H1 (cell line): ENCODE results near the gene EPM2A. TPM values are rescaled to one million over a fixed set of nuclear protein-coding genes. Genes with fewer than 3 reads are reported as not detected.

Experiments used
- CTCF ChIA-PET: fragments of 300-600 bp; sonication (Branson Sonifier 250); formaldehyde crosslinking; loops from one replicate; lab custom pipeline; 2021; ENCODE audit not compliant: partially characterized antibody; lab: Charles Lee
- POLR2A ChIA-PET: fragments of 300-600 bp; sonication (Branson Sonifier 250); formaldehyde crosslinking; loops from one replicate; lab custom pipeline; 2021; ENCODE audit warnings: inconsistent platforms; ENCODE audit not compliant: partially characterized antibody; lab: Charles Lee
- DNase-seq, 2 experiments: peaks; one replicate each; pipeline versions ENCODE4 v3.0.0 to v3.0.0-alpha.2; 2010 to 2022; ENCODE audit warnings: low spot score in 2 of 2, low read depth in 1 of 2, mixed read lengths in 1 of 2
- FAIRE-seq: peaks from 2 replicates; lab custom pipeline; 2011; peaks lifted over from hg19 to GRCh38; lab: Jason Lieb, UNC
- H2AFZ ChIP-seq: 2 replicates; pipeline ENCODE4 v1.8.1; 2012; ENCODE audit warnings: low read length, inconsistent platforms
- H2AK5ac ChIP-seq: 2 replicates; pipeline ENCODE4 v1.6.1; 2013; ENCODE audit warnings: low read depth, low read length
- H2BK120ac ChIP-seq: replicated peaks from 2 replicates; pipeline ENCODE3; 2013; ENCODE audit warnings: low read depth, low read length, inconsistent platforms
- H2BK12ac ChIP-seq: 2 replicates; pipeline ENCODE4 v1.6.1; 2013; ENCODE audit warnings: low read depth, low read length
- H2BK15ac ChIP-seq: 2 replicates; pipeline ENCODE4 v1.6.1; 2013; ENCODE audit warnings: low read length
- H2BK20ac ChIP-seq: 2 replicates; pipeline ENCODE4 v1.6.1; 2013; ENCODE audit warnings: low read length
- H2BK5ac ChIP-seq: 2 replicates; pipeline ENCODE4 v1.6.1; 2013; ENCODE audit warnings: low read depth, low read length
- H3K14ac ChIP-seq: 2 replicates; pipeline ENCODE4 v1.6.1; 2013; ENCODE audit warnings: inconsistent platforms; ENCODE audit not compliant: insufficient read length
- H3K18ac ChIP-seq: 2 replicates; pipeline ENCODE4 v1.6.1; 2013; ENCODE audit warnings: low read length; ENCODE audit errors: extremely low read depth
- H3K23ac ChIP-seq: 2 replicates; pipeline ENCODE4 v1.6.1; 2013; ENCODE audit warnings: inconsistent platforms; ENCODE audit not compliant: insufficient read length
- H3K23me2 ChIP-seq: 2 replicates; pipeline ENCODE4 v1.6.1; 2013; ENCODE audit warnings: low read depth, low read length
- H3K27ac ChIP-seq: 2 replicates; pipeline ENCODE4 v1.6.1; 2011; ENCODE audit warnings: low read depth, low read length, inconsistent platforms
- H3K27me3 ChIP-seq, 4 experiments: replicated peaks in 1 of 4; 1 replicate in 1 of 4; 2 replicates in 3 of 4; pipeline versions ENCODE4 v1.6.1 to v1.8.1; 2011 to 2013; ENCODE audit warnings: low read length in 3 of 4, mild to moderate bottlenecking in 3 of 4, inconsistent platforms in 2 of 4, mixed read lengths in 2 of 4, moderate library complexity in 1 of 4; ENCODE audit not compliant: control insufficient read depth in 3 of 4, insufficient read depth in 3 of 4; ENCODE audit errors: extremely low read depth in 1 of 4
- H3K36me3 ChIP-seq, 4 experiments: 2 replicates each; pipeline versions ENCODE4 v1.6.1 to v1.8.1; 2011 to 2013; ENCODE audit warnings: mild to moderate bottlenecking in 4 of 4, low read length in 3 of 4, moderate library complexity in 2 of 4, control low read depth in 1 of 4, inconsistent platforms in 1 of 4; ENCODE audit not compliant: insufficient read depth in 4 of 4, control insufficient read depth in 2 of 4
- H3K4ac ChIP-seq: replicated peaks from 2 replicates; pipeline ENCODE3; 2013; ENCODE audit warnings: low read length, low read depth, mixed read lengths, inconsistent platforms; ENCODE audit not compliant: insufficient read length
- H3K4me1 ChIP-seq, 4 experiments: replicated peaks in 1 of 4; 1 replicate in 1 of 4; 2 replicates in 3 of 4; pipeline versions ENCODE4 v1.6.1 to v1.8.1; 2011 to 2013; ENCODE audit warnings: low read length in 3 of 4, inconsistent platforms in 2 of 4, mixed read lengths in 1 of 4; ENCODE audit not compliant: insufficient read depth in 4 of 4, control insufficient read depth in 3 of 4
- H3K4me2 ChIP-seq, 2 experiments: 2 replicates each; pipeline versions ENCODE4 v1.6.1 to v1.8.1; 2011 to 2013; ENCODE audit warnings: low read depth in 2 of 2, low read length in 2 of 2, control low read depth in 1 of 2, inconsistent platforms in 1 of 2, mild to moderate bottlenecking in 1 of 2; ENCODE audit not compliant: insufficient read depth in 1 of 2
- H3K4me3 ChIP-seq, 4 experiments: fragments of 200-600, 300-600 bp in 1 of 4; sonication (generic), shearing (Covaris generic), sonication (Bioruptor Twin) in 1 of 4; 2 replicates each; pipeline versions ENCODE4 v1.5.1 to v1.8.1; 2011 to 2016; ENCODE audit warnings: low read length in 4 of 4, low read depth in 3 of 4, control low read depth in 2 of 4, inconsistent platforms in 2 of 4, mild to moderate bottlenecking in 2 of 4, mixed read lengths in 1 of 4, moderate library complexity in 1 of 4; ENCODE audit not compliant: insufficient read depth in 2 of 4; ENCODE audit errors: extremely low read depth in 1 of 4
- H3K56ac ChIP-seq: replicated peaks from 2 replicates; pipeline ENCODE3; 2013; ENCODE audit warnings: low read depth, mild to moderate bottlenecking, mixed read lengths, low read length, inconsistent platforms; ENCODE audit not compliant: insufficient read length
- H3K79me1 ChIP-seq: 2 replicates; pipeline ENCODE4 v1.6.1; 2013; ENCODE audit warnings: low read depth, low read length, control low read depth
- H3K79me2 ChIP-seq, 2 experiments: 2 replicates each; pipeline versions ENCODE4 v1.6.1 to v1.8.1; 2012 to 2013; ENCODE audit warnings: low read length in 2 of 2, mild to moderate bottlenecking in 2 of 2, inconsistent platforms in 1 of 2; ENCODE audit not compliant: insufficient read depth in 2 of 2, control insufficient read depth in 1 of 2
- H3K9ac ChIP-seq, 4 experiments: replicated peaks in 1 of 4; 1 replicate in 1 of 4; 2 replicates in 3 of 4; pipeline versions ENCODE4 v1.6.1 to v1.8.1; 2011 to 2013; ENCODE audit warnings: low read depth in 3 of 4, low read length in 3 of 4, control low read depth in 2 of 4, mild to moderate bottlenecking in 2 of 4, moderate library complexity in 2 of 4, inconsistent platforms in 1 of 4; ENCODE audit errors: extremely low read depth in 1 of 4
- H3K9me3 ChIP-seq, 2 experiments: 2 replicates each; pipeline versions ENCODE4 v1.6.1 to v1.8.1; 2012 to 2013; ENCODE audit warnings: mild to moderate bottlenecking in 2 of 2, moderate library complexity in 2 of 2, control low read depth in 1 of 2, inconsistent platforms in 1 of 2, low read depth in 1 of 2, low read length in 1 of 2, mixed read lengths in 1 of 2; ENCODE audit not compliant: insufficient read depth in 2 of 2
- H4K20me1 ChIP-seq, 2 experiments: replicated peaks in 1 of 2; 2 replicates each; pipeline versions ENCODE3 to v1.8.1; 2011 to 2013; ENCODE audit warnings: inconsistent platforms in 2 of 2, low read length in 2 of 2, mild to moderate bottlenecking in 1 of 2; ENCODE audit not compliant: insufficient read depth in 2 of 2, control insufficient read depth in 1 of 2
- H4K5ac ChIP-seq: 2 replicates; pipeline ENCODE4 v1.6.1; 2013; ENCODE audit warnings: low read length, low read depth, mixed read lengths, inconsistent platforms; ENCODE audit not compliant: insufficient read length
- H4K8ac ChIP-seq: 2 replicates; pipeline ENCODE4 v1.8.0; 2013; ENCODE audit warnings: mild to moderate bottlenecking, moderate library complexity, low read length, inconsistent platforms; ENCODE audit not compliant: insufficient read depth; ENCODE audit errors: extremely low read depth
- H4K91ac ChIP-seq: replicated peaks from 2 replicates; pipeline ENCODE3; 2013; ENCODE audit warnings: low read length, mixed read lengths, inconsistent platforms; ENCODE audit not compliant: insufficient read length
- BCL11A ChIP-seq, 2 experiments: IDR thresholded peaks; one replicate each; pipeline ENCODE4 v1.6.1; 2011; ENCODE audit warnings: low read depth in 2 of 2, low read length in 2 of 2, mild to moderate bottlenecking in 2 of 2
- NANOG ChIP-seq: IDR thresholded peaks from 2 replicates; pipeline ENCODE4 v1.6.1; 2011; ENCODE audit warnings: low read length, low read depth, mild to moderate bottlenecking, inconsistent platforms; ENCODE audit not compliant: insufficient read depth, poor library complexity, severe bottlenecking
- POLR2A ChIP-seq, 2 experiments: IDR thresholded peaks; 1 replicate in 1 of 2; 2 replicates in 1 of 2; pipeline ENCODE4 v1.6.1; 2011; ENCODE audit warnings: low read depth in 2 of 2, low read length in 2 of 2, mild to moderate bottlenecking in 2 of 2; ENCODE audit errors: control extremely low read depth in 1 of 2
- TEAD4 ChIP-seq: IDR thresholded peaks from 2 replicates; pipeline ENCODE4 v1.6.1; 2012; ENCODE audit warnings: low read depth, low read length, inconsistent platforms, mixed read lengths
- WGBS, 2 experiments: shearing (Covaris generic) in 1 of 2; methylation state at CpG; one replicate each; pipeline versions ENCODE4 v1.1.6 to v1.1.7; 2013 to 2015; ENCODE audit warnings: low lambda C conversion rate in 2 of 2, mixed read lengths in 2 of 2, inconsistent platforms in 1 of 2, low coverage in 1 of 2, missing lambda C conversion rate in 1 of 2; ENCODE audit not compliant: insufficient replicate concordance in 2 of 2, insufficient coverage in 1 of 2, insufficient read length in 1 of 2; ENCODE audit errors: extremely low coverage in 1 of 2, missing lambda C conversion rate in 1 of 2; 5-methylcytosine and 5-hydroxymethylcytosine counted together
- polyA plus RNA-seq, 7 experiments: library from polyadenylated mRNA; depleted of rRNA in 3 of 7; stranded (reverse) in 5 of 7; unstranded in 2 of 7; fragments of >200 nt in 5 of 7; fragments of 200-250 nt in 2 of 7; gene quantifications; 1 replicate in 5 of 7; 2 replicates in 1 of 7; 4 replicates in 1 of 7; pipeline versions ENCODE4 v1.2.1 to v1.2.3, GENCODE V29; 2011 to 2013; ENCODE audit warnings: missing spikeins in 2 of 7, mixed read lengths in 2 of 7
- total RNA-seq: library from RNA; stranded (reverse); fragmentation: NEBNext Ultra II Directional; extraction: Animal tissue kit (Norgen Biotek cat#: 25700); gene quantifications from 2 replicates; pipeline ENCODE4 v1.2.1, GENCODE V29; 2021

Gene EPM2A
- total and polyA plus RNA-seq, 2 of the 8 experiments (the other 6 are each of a cell fraction or from before 2014, with no cell fraction given), result 2.3 to 6.2 TPM

DNA sequence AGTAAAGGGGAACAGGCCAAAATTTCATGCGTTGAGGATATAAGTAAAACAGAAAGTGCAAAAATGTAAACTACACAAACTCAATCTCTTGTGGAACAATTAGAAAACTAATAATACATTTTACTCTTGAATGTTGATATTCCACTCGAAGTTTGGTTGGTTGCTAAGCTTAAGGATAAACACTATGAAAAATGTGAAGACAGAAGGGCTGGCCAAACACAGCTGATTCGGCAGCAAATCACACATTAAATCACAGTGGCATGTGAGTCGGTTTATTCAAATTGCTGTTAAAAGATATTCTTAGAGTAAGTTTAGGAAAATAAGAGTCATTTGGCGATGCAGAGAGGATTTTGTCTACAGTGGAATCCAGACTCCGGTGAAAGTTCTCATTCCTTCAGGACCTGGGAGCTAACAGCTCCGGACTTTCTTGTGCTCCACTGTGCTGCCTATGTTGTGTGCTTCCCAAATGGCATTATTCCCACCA lies 1.4 kb upstream of the EPM2A start:
- no peak overlapping the region for H4K8ac ChIP-seq
- no peaks in the 10 kb centered on the region for H3K79me1 ChIP-seq
- no peak overlapping the region for H3K18ac ChIP-seq
- H3K4me3 ChIP-seq, result peak overlapping the region in 1 of 4 experiments; percentile 75; a peak in 1 of 8 replicates
- H3K9me3 ChIP-seq, result no peaks in the 10 kb centered on the region
- ChIA-PET POLR2A (interaction anchor here (2.3 to 3.0 kb wide), 2 partner anchors 8 to 78 kb away, joined by 15 to 44 read pairs; partner anchors contain the start of gene FBXO30), CTCF (no interaction called here)
- no peak overlapping the region for H2BK120ac ChIP-seq
- H3K4me2 ChIP-seq, result peak overlapping the region in 1 of 2 experiments; percentile 86; a peak in 2 of 4 replicates
- H2BK12ac ChIP-seq, result no peak overlapping the region
- no peak overlapping the region for H2BK15ac ChIP-seq
- no peak overlapping the region for H4K5ac ChIP-seq
- peaks cover 0 to 5% of the 10 kb centered on the region in 2 experiments; a peak in 1 of 4 replicates for H3K79me2 ChIP-seq
- H3K56ac ChIP-seq, result no peak overlapping the region
- H3K14ac ChIP-seq, result no peak overlapping the region
- no peak overlapping the region for H4K91ac ChIP-seq
- H3K23me2 ChIP-seq, result peaks cover 4% of the 10 kb centered on the region; the same call in 1 of the 2 replicates
- DNase-seq (no peak), FAIRE-seq (no peak)
- no peak overlapping the region for H3K23ac ChIP-seq
- H3K27me3 ChIP-seq, result no peaks in the 10 kb centered on the region
- H2AK5ac ChIP-seq, result no peak overlapping the region
- H3K36me3 ChIP-seq, result no peaks in the 10 kb centered on the region
- H4K20me1 ChIP-seq, result no peaks in the 10 kb centered on the region
- no peak overlapping the region for H2AFZ ChIP-seq
- H3K9ac ChIP-seq, result no peak overlapping the region
- WGBS, 2 experiments, result 91% methylated on average over 7 of the region's 7 CpGs; no CpG with 5 or more reads in 1 of the 2 experiments
- H3K4ac ChIP-seq, result no peak overlapping the region
- H2BK5ac ChIP-seq, result no peak overlapping the region
- no peak overlapping the region for H2BK20ac ChIP-seq
- TF ChIP-seq POLR2A (IDR thresholded peaks at IDR 0.05; ENCODE audit: control extremely low read depth in 1 of 2, low read depth in 2 of 2, low read length in 2 of 2) (0 out of 3 replicates have a peak, but pooled peaks of 1 of the 2 experiments have one; percentile 31), BCL11A (IDR thresholded peaks at IDR 0.05; ENCODE audit: low read depth in 2 of 2, low read length in 2 of 2) (no peak), NANOG (no peak), TEAD4 (no peak)
- H3K27ac ChIP-seq, result no peak overlapping the region
- peaks cover 0 to 5% (median 0%) of the 10 kb centered on the region in 4 experiments; a peak in 2 of 7 replicates for H3K4me1 ChIP-seq
